SIG-M5 treated with dmso at 0.1 percent for 504 hours (cell line): ENCODE data around the gene NT5DC4.

Experiments used
- DNase-seq: peaks from one replicate; lab custom pipeline; 2025; ENCODE audit not compliant: unreplicated experiment; lab: John Stamatoyannopoulos, UW

The NT5DC4 gene

DNA sequence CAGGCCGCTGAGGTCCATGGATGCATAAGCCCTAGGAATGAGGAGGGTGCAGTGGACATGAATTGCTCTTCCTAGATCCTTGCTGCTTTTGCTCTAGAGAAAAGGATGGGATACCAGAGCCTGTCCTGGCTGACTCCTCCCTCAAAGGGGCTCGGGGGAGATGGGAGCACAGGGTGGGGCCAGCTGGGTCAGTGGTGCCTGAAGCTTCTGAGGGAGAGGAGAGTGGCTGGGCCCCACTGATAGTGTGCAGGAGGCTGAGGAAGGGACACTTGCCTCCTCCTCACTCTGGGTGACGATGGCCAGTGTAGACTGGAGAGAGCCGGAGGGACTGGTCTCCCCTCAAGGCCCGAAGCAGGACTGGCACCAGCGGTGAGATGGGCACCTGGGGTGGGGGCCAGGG lies at the start of gene NT5DC4:
TSS of gene NT5DC4 (plus strand) at position 236 of the 400 bp plus-strand sequence. CDS start at position 296, 60 bp downstream.
- no peak for DNase-seq

DNA sequence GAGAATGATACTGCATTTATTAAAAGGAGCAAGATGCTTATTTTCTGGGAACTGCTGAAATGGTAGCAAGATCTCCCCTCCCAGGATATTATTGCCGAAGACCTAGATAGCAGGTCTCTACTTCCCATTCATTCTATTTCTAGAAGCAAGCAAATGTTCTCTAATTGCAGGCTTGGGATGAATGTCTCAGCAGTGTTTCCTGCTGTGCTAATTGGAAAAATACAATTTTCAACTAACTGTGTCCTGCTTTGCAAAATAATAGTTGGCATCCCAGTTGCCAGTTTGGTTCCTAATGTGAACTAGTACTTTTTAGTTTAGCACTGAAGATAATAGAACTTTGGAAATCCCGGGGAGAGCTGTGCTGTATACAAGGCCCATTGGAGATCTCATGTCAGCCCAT lies 49.0 kb upstream of the NT5DC4 start:
- no peak for DNase-seq

DNA sequence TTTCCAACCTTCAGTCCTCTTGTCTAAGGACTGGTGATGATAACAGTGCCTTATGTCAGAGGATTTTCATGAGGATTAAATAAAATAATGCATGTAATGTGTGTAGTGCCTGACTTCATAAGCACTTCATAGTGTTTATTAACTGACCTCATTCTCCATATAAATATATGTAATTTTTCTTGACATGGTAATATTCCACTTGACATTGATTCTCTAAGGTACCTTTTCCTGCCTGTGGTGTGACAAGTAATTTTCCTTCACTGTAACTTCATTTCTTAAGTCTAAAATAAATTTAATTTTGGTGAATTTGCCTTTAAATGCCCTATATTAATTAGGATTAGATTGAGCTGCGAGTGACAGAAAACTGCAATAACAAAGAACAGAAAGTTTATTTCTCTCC lies 47.8 kb upstream of the NT5DC4 start:
- no peak for DNase-seq

DNA sequence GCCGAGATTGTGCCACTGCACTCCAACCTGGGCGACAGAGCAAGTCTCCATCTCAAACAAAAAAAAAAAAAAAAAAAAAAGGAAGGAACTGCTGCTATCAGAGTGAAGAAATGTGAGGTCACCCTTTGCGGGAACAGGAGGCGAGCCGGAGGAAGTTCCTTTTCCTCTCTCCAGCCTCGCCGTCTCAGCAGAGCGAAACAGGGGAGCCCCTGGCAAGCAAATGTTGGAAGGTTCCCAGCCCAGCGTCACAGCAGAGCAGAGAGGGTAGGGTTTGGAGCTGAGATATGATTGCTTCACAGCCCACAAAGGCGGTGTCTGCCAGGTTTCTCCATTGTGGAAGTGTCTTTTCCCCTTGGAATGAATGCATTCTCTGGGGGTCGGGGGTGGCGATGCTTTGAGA lies 46.6 kb upstream of the NT5DC4 start:
- peak; percentile 93 for DNase-seq

DNA sequence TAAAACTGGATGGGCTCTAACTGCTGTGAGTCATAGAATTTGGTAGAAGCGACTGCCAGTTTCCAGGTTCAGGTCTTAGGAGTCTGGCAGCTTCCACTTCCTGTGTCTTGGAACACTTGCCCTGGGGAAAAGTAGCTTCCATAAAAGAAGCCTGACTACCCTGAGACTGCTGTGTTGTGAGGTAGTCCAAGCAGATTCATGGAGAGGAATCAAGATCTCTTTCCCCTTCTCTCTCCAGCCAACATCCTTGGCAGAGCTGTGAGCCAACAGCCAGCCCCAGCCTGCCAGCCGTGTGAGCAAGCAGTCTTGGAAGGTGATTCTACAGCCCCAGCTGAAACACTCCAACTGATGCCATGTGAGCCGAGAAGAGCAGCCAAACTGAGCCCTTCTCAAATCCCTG lies 41.3 kb upstream of the NT5DC4 start:
- DNase-seq, result no peak

DNA sequence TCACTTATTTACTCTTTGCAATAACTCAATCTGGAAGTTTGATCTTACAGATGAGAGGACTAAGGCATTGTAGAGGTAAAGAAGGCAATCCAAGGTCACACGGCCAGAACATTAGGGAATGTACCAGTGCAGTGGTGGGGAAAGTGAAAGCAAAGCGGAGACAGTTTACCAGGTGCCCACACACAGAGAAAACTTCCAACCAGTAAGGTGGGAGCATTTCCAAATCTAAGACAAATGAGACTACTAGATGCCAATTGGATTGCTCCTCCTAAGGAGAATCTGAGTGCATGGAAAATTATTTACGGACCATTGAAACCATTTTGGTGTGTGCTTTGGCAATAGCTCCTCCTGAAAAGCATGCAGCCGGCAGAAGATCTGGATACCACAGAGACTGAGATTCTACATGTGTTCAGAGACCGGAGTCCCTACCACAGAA lies 40.1 kb upstream of the NT5DC4 start:
- DNase-seq, result no peak

DNA sequence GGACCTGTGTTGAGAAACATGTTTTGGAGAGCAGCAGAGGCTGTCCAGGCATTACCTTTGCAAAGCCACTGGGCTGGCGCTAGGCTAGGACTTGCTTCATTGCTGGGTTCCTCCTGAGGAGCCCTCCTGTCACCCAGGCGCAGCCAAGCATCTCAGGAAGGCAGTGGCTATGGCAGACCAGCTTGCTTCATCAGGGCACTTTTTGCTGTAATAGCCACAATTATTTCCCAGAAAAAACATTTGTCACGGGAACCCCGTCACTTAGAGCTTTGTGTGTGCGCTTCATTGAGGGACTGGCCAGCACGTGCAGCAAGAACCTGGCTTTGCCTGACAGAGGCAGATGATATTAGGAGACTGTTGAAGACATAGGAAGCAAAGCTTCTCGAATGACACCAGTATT lies 38.7 kb upstream of the NT5DC4 start:
- peak; percentile 43 for DNase-seq

DNA sequence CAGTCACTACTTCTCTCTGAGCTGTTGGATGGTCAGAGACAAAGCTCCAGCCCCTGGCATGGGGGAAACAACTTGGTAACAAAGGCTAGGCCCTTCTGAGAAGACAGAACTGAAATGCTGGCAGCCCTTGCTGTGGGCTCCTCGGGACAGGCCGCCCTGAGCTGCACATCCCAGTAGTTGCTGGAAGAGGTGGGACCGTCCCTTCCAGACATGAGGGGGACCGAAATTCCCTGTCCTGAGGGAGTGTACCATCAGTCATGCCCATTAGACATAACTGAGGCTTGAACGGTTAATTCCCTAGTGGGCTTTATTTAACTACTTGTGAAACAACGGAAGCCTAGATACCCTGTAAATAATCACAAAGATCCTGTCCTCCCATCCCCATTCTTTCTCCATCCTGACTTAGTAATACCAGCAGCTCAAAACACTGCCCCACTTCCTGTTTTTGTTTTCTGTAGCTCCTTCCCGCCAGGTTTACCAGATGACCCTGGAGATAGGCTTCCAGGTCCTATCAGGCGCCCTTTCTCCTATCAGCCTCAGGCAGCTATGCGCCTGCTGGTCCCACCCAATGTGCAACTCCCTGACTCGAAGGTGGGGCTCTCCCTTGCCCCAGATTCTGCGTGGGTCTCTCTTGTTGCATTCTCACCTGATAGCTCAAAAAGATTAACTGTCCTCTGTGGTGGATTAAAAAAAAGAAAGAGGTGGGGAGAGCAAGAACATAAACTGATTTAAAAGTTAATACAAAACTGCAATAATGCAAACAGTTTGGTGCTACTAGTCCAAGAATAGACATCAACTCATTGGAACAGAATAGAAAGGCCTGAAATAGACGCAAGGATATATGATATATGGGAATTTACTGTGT lies 37.0 kb upstream of the NT5DC4 start:
- peak; percentile 30 for DNase-seq

DNA sequence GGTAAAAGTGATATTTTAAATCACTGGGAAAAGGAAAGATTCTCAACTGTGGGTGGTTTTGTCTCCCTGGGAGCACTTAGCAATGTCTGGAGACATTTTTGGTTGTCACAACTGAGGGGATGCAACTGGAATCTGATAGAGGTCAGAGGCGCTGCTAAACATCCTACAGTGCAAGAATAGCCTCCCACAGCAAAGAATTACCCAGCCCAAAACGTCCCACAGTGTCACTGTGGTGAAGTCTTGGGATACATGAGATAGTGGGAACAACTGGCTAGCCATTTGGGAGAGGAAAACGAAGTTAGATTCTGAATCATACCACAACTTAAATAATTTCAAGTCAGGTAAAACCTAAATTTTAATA lies 36.4 kb upstream of the NT5DC4 start:
- no peak for DNase-seq

DNA sequence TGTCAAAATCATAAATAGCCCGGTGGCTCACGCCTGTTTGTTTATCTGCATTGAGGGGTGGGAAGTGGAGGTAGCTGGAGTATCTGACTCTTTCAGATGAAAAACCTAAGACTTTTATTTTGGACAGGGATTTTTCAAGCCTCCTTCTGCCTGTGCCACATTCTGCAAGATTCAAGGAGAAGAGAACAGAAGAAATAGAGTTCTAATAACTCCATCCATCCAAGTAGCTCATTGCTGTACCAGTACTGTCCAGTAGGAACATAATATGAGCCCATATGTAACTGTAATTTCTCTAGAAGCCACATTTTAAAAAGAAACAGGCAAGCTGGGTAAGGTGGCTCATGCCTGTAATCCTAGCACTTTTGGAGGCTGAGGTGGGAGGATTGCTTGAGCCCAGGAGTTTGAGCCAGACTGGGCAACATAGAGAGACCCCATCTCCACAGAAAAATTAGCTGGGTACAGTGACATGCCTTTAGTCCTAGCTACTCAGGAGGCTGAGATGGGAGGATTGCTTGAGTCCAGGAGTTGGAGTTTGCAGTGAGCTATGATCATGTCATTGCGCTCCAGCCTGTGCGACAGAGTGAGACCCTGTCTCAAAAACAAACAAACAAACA lies 35.4 kb upstream of the NT5DC4 start:
- peak; percentile 31 for DNase-seq

DNA sequence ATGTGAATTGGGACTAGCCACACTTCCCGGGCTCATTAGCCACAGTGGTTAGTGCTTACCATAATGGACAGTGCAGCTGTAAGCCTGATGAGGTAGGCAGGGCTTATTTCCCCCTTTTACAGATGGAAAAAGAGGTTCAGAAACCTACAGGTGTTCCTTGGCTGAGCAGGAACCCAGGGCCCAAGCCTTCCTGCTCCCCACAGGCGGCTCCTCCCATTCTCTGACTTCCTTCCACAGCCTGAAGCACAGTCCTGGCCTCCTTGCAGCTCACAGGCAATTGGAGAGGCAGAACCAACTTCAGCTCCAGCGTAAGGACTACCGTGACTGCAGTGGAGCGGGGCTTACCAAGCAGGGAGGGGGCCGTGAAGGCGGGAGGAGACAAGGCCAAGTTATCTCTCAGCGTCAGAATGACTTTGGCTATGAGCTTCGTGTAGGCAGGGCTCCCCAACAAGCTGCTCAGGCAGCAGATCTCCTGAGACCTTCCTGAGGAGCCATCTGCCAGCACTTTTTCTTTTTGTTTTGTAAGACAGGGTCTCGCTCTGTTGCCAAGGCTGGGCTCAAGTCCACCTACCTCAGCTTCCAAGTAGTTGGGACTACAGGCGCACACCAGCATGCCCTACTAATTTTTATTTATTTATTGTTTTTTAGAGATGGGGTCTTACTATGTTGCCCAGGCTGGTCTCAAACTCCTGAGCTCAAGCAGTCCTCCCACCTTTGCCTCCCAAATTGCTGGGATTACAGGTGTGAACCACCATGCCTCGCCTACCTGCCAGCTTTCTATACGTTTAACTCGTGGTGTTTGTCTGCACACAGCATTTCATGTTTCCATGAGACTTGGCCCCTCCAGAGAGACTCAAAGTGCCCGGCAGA lies 34.2 kb upstream of the NT5DC4 start:
- DNase-seq, result no peak

DNA sequence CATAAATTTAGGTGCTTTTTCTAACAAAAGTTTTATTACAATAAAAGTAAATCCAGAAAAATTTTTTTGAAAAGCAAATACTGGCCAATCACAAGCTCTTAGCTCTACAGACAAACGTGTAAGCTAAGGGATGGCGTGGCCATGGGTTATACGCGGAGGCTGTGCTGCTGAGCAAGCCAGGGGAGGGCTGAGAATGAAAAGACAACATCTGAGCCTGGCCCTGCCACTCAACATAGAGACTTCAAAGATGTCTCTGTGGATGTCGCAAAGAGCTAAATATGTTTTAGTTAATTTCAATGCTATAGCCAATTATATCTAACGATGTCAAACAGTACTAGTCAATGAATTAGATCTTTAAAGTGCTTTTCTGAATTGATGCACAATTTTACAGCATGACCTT lies 33.3 kb upstream of the NT5DC4 start:
- DNase-seq, result no peak

DNA sequence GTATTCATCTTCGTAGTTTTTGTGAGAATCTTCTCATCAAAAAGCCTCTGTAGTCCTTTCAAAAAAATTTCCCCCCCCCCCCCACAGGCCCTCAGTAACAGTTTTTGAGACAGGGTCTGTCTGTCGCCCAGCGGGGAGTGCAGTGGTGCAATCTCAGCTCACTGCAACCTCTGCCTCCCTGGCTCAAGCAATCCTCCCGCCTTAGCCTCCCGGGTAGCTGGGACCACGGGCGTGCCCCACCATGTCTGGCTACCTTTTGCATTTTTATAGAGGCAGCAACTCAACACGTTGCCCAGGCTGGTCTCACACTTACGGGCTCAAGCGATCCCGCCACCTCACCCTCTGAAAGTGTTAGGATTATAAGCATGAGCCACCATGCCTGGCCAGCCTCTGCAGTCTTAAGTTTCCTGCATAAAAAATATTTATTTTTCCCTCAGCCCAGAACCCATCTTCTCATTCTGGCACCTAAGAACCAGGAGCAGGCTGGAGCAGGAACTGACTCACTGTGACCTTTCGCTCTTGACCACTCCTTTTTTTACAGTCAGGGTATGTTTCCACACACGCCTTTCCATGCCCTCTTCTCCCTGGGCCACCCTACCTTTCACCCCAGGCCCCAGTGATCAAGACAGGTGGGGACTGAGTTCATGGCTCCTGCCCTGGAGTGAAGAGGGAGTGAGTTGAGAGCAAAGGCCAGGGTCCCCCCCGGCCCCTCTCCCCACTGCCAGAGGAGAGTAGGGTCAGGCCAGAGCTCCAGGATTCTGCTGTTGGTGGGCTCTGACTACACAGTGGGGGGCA lies 32.5 kb upstream of the NT5DC4 start:
- no peak for DNase-seq

DNA sequence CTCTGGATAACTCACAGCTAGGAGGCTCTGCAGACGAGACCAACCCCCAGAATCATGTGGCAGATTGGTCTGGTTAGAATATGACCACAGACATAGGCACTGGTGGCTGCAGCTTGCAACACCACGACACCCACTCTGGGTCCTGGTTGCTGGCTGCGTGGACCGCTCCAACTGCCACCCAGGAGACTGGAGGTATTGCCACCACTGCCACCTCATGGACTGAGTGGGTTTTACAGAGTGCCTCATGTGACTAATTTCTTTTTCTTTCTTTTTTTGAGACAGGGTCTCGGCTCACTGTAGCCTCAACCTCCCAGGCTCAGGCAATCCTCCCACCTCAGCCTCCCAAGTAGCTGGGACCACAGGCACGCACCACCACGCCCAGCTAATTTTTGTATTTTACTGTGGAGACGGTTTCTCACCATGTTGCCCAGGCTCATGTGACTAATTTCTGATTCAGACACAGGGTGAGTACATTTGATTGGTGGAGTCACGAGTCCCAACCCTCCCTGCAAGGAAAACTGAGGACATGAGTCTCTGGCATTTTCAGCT lies 29.9 kb upstream of the NT5DC4 start:
- peak; percentile 82 for DNase-seq

DNA sequence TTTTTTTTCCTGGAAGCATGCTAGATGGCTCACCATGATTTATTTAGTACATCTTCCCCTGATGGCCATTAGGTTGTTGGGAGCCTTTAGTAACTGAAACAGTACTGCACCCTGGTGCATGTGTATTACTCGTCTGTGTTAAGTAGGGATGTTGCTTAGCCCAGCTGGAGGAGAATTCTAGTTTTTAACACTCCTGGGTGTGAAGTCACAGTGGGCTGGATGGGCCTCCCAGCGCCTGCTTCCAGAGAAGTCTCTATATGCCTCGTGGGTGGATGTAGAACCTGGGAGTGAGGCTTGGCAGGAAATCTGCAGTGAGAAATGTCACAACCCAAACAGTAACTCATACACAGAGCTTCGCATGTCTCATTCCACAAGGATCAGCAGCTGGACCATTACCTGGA lies 28.9 kb upstream of the NT5DC4 start:
- no peak for DNase-seq

DNA sequence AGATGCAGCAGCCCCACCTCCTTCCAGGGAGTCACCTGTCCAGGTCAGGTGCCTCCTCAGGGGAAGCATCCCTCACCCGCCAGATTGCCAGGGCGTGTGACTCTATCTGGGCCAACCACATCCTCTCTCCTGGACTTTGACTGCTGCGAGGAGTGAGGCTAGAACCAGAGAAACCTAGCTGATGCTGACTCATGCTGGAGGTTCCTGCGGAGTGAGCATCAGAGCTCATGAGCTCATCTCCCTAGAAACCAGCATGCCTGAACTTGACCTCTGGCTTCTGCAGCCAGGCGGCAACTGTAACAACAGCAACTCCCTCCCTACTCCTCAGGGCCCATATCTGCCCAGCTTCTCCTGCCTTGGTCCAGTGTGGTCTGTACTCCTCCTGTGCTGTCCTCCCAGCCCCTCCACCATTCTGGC lies 28.3 kb upstream of the NT5DC4 start:
- peak; percentile 95 for DNase-seq

DNA sequence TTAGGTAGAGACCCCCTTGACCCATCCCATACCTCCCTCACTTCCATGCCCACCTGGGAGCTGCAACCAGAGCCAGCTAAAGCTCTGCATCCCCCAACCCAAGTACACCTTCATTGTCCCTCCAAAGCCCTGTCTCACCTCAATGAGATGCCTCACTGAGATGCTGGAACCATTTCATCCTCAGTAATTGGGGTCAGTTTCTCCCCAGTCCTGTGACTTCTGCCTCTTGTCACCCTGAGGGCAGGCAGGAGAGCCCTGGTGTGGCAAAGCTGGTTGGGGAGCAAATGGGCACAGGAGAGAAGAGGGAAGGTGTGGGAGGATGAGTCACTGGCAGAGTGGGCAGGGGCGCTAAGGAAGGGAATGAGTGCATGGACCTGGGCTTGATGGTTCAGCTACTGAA lies 27.9 kb upstream of the NT5DC4 start:
- DNase-seq, result no peak

DNA sequence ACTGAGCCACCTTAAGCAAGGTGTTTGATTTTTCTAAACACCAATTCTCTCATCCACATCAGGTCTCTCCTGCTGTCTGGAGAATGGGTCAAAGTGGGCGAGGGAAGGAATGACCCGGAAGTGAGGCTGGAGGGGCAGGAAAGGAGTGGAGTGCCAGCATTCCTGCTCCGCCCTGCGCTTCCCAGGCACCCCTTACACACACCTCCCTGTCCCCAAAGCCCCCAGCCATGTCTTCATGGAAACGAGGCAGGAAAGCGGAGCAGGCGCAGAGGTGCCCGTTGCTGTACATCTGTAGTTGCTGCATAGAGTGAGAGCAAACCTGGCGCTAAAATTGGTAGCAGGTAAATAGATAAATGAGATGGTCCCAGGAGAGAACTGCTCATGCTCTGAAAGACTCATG lies 27.2 kb upstream of the NT5DC4 start:
- no peak for DNase-seq

DNA sequence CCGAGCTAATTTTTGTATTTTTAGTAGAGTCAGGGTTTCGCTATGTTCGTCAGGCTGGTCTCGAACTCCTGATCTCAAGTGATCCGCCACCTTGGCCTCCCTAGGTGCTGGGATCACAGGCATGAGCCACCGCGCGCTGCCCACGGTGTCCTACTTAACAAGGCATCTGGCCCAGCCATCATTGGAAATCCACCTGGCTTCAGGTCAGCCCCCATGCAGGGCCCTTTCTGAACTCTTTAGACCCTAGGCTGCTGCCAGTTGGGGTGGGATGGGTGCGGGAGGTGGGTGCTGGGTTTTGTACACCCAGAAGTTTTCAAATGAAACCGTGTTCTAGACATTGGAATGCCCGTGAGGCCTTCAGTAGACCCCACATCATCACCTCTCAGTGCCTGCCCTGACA lies 26.6 kb upstream of the NT5DC4 start:
- no peak for DNase-seq

DNA sequence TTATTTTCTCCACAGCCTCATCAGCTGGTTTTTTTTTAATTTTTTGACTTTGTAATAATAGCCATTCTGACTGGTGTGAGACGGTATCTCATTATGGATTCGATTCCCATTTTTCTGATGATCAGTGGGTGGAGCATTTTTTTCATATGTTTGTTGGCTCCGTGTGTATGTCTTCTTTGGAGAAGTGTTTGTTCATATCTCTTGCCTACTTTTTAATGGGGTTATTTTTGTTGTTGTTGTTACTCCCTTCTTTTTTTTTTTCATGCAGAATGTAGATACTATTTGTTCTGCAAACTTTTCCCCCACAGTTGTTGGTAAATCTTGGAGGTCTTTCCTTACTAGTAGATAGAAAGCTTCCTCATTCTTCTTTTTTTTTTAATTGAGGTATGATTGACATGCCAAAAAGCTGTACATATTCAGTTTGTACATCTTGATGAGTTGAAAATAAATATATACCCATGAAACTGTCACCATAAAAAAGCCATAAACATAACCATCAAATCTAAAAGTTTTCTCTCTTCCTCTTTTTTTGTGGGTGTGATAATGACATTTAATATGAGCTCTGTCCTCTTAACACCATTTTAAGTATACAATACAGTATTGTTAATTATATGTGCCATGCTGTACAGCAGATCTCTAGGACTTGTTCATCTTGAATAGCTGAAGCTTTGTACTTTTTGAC lies 21.8 kb upstream of the NT5DC4 start:
- peak; percentile 29 for DNase-seq
